ENCODE measurements around the gene HIPK1. TPM values are rescaled to one million over a fixed set of nuclear protein-coding genes. Genes with fewer than 3 reads are reported as not detected.

The HIPK1 gene
- total RNA-seq (2014; rRNA removed; shearing (Covaris generic)): 17.3 and 20.4 TPM in 2 replicates
- total RNA-seq (2022): 50.2 and 52.6 TPM in 2 replicates
- Bru-seq, nascent RNA: percentile 86 among the genes with signal in this experiment
- percentile 87 among the genes with signal in this experiment for BruChase-seq, experiment 1, labeled RNA remaining after a 6-hour chase
- BruChase-seq, experiment 2, labeled RNA remaining after a 2-hour chase: percentile 94 among the genes with signal in this experiment
- long read RNA-seq, full-length matches to known transcripts: 2 of 35 reads
- long read RNA-seq, partial matches to known transcripts: 28 of 35 reads
- long read RNA-seq, other reads (novel, unspliced or antisense): 5 of 35 reads

DNA sequence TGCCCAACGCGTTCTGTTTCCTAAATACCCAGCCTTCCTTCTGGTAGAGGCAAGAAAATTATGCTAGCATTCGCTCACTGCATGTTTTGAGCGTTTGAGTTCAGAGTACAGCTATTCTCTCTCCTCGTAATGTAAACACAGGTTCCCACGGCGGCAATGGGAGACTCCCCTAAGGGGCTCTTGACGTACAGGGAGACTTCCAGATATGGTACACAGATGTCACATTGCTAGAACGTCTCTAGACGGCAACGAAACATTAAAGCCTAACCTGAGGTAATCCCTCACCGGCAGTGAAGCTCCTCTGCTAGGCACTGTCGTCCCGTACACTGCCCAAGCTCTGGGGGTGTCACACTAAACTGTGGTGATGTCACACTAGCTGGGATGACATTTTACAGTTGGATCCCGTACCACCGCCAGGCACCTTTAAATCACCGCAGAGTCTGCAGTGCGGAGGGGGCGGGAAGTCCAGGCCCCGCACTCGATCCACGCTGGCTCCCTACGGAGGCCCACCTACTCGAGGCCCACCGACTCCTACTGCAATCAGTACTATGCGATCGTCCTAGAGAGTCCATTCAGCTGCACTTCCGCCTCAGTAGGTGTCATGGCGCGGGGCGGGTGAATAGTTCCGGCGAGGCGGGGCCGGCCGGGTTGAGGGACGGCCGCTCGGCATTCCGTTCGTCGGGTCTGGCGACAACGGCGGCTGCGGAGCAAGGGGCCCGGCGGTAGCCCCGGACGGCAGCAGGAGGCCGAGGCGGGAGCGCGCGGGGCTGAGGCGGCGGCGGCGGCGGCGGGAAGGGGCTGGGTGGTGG lies at the start of gene HIPK1:
Gene HIPK1 (plus strand): TSS at position 384 of the 809 bp plus-strand sequence.
- ChIA-PET POLR2A (interaction anchor here (0.5 to 5.0 kb wide), 14 partner anchors 10 to 950 kb away, joined by 3 to 68 read pairs (median 4); partner anchors contain the start of genes AP4B1, DCLRE1B and RSBN1), CTCF (ENCODE audit: unreplicated experiment) (interaction anchor here (0.6 to 1.9 kb wide), 4 partner anchors 15 to 117 kb away, joined by 3 to 6 read pairs (median 3); partner anchors contain the start of genes AP4B1 and RSBN1)
- H3K79me2 ChIP-seq (ENCODE audit: insufficient read depth, low read depth, low read length): peaks cover 45% of the 10 kb centered on the region
- peaks cover 51% of the 10 kb centered on the region for H3K4me1 ChIP-seq (ENCODE audit: insufficient read depth, low read length, poor library complexity, severe bottlenecking)
- TF ChIP-seq, protein P1, sequence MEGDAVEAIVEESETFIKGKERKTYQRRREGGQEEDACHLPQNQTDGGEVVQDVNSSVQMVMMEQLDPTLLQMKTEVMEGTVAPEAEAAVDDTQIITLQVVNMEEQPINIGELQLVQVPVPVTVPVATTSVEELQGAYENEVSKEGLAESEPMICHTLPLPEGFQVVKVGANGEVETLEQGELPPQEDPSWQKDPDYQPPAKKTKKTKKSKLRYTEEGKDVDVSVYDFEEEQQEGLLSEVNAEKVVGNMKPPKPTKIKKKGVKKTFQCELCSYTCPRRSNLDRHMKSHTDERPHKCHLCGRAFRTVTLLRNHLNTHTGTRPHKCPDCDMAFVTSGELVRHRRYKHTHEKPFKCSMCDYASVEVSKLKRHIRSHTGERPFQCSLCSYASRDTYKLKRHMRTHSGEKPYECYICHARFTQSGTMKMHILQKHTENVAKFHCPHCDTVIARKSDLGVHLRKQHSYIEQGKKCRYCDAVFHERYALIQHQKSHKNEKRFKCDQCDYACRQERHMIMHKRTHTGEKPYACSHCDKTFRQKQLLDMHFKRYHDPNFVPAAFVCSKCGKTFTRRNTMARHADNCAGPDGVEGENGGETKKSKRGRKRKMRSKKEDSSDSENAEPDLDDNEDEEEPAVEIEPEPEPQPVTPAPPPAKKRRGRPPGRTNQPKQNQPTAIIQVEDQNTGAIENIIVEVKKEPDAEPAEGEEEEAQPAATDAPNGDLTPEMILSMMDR (conservative IDR thresholded peaks at IDR 0.05; ENCODE audit: low read length): no peak
- TF ChIP-seq EZH2phosphoT487 (IDR thresholded peaks at IDR 0.05; ENCODE audit: borderline replicate concordance, low read depth, low read length): no peak
- peaks cover 2% of the 10 kb centered on the region; the same call in 1 of the 2 replicates for H3K36me3 ChIP-seq (ENCODE audit: insufficient read depth, low read length)
- H3K4me2 ChIP-seq (ENCODE audit: low read length): peak within 1 kb of the TSS; percentile 93
- H3K9me2 ChIP-seq (ENCODE audit: insufficient read depth, low read length): no peaks in the 10 kb centered on the region
- peak within 1 kb of the TSS; percentile 71 for H2AFZ ChIP-seq (ENCODE audit: low read length)
- DNase-seq (ENCODE audit: low spot score): peak; percentile 96
- peak within 1 kb of the TSS; percentile 75 for H3K27ac ChIP-seq (ENCODE audit: low read depth, low read length, poor library complexity, severe bottlenecking)
- no peaks in the 10 kb centered on the region for H3K9me3 ChIP-seq (ENCODE audit: low read length)
- intact Hi-C loops (cut with micrococcal nuclease; ENCODE audit: unreplicated experiment): loop anchor here (1.0 to 2.0 kb wide), 3 partner anchors 24 to 170 kb away; partner anchors contain the start of genes DCLRE1B, OLFML3 and PHTF1
- peak within 1 kb of the TSS; percentile 96 for H3K4me3 ChIP-seq (ENCODE audit: low read depth, low read length, poor library complexity, severe bottlenecking)
- no TSS peak for BruUV-seq (replicated peaks)
- peaks cover 16% of the 10 kb centered on the region for H4K20me1 ChIP-seq (ENCODE audit: insufficient read depth, low read length)

DNA sequence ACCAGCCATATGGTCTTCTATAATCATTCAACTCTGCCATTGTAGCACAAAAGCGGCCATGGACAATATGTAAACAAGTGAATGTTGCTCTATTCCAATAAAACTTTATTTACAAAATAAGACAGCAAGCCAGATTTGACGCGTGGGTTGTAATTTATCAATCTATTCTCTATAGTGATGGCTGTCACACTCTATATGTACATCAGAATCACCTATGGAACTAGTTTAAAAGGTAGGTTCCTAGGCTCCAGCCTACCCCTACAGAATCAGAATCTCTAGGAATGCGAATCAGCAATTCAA lies 49.4 kb upstream of the HIPK1 start:
- Histone ChIP-seq H2AFZ (ENCODE audit: low read length) (no peak overlapping the region), H3K4me3 (ENCODE audit: low read depth, low read length, poor library complexity, severe bottlenecking) (no peak overlapping the region), H3K9me2 (ENCODE audit: insufficient read depth, low read length) (no peaks in the 10 kb centered on the region), H4K20me1 (ENCODE audit: insufficient read depth, low read length) (no peaks in the 10 kb centered on the region), H3K27ac (ENCODE audit: low read depth, low read length, poor library complexity, severe bottlenecking) (no peak overlapping the region), H3K4me1 (ENCODE audit: insufficient read depth, low read length, poor library complexity, severe bottlenecking) (peaks cover 9% of the 10 kb centered on the region), H3K4me2 (ENCODE audit: low read length) (no peak overlapping the region), H3K79me2 (ENCODE audit: insufficient read depth, low read depth, low read length) (no peaks in the 10 kb centered on the region), H3K36me3 (ENCODE audit: insufficient read depth, low read length) (no peaks in the 10 kb centered on the region; the same call in 1 of the 2 replicates), H3K9me3 (ENCODE audit: low read length) (no peaks in the 10 kb centered on the region)
- POLR2A ChIA-PET: interaction anchor here (0.7 to 1.6 kb wide), 6 partner anchors 10 to 78 kb away, joined by 3 to 6 read pairs (median 4); no protein-coding TSS in a partner anchor
- TF ChIP-seq, protein P1 (conservative IDR thresholded peaks at IDR 0.05; ENCODE audit: low read length): no peak
- TF ChIP-seq EZH2phosphoT487 (IDR thresholded peaks at IDR 0.05; ENCODE audit: borderline replicate concordance, low read depth, low read length): no peak
- DNase-seq (ENCODE audit: low spot score): no peak
- BruUV-seq (replicated peaks): no TSS peak
- intact Hi-C loops (cut with micrococcal nuclease; ENCODE audit: unreplicated experiment): no loop called here
- CTCF ChIA-PET (ENCODE audit: unreplicated experiment): no interaction called here

Data from OCI-LY7 (cell line).